Measurements from ENCODE around the gene SUPT3H. TPM values are rescaled to one million over a fixed set of nuclear protein-coding genes. Genes with fewer than 3 reads are reported as not detected.
"Not testable (repeated sequence)": the region's sequence is repeated elsewhere in the genome, so short reads cannot be mapped to it uniquely, and the experiment has no call there.

The SUPT3H gene
- total and polyA plus RNA-seq, 5 experiments from 2014 or later = 16.9 to 20.8 (median 20.0) TPM

DNA sequence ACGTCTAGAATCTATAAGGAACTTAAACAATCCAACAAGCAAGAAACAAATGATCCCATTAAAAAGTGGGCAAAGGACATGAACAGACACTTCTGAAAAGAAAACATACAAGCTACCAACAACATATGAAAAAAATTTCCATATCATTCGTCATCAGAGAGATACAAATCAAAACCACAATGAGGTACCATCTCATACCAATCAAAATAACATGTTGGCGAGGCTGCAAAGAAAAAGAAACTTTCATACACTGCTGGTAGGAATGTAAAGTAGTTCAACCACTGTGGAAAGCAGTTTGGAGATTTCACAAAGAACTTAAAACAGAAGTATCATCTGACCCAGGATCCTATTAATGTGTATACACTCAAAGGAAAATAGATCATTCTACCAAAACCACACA is 293.5 kb downstream of the SUPT3H start:
- POLR2A ChIA-PET = interaction anchor here (1.0 kb wide), 1 partner anchor 154 kb away, joined by 4 read pairs; no protein-coding TSS in a partner anchor
- H3K36me3 Mint-ChIP-seq = peaks cover 0 to 24% (median 18%) of the 10 kb centered on the region in 3 donors
- peak overlapping the region in 1 of 10 donors; percentile 14 for H3K4me3 Mint-ChIP-seq
- peaks cover 0 to 2% (median 0%) of the 10 kb centered on the region in 5 donors for H3K27me3 Mint-ChIP-seq
- peak overlapping the region in 3 of 10 donors; percentile 10 to 40 (median 34) for H3K27ac Mint-ChIP-seq
- DNase-seq (peak in 2 of 10 donors; percentile 10 to 30), ATAC-seq (peak; percentile 41 to 61)
- peaks cover 5 to 19% (median 11%) of the 10 kb centered on the region in 4 donors for H3K4me1 Mint-ChIP-seq
- H3K9me3 Mint-ChIP-seq = peaks cover 0 to 31% (median 14%) of the 10 kb centered on the region in 9 donors

GRCh38 chr6:45082091-45082490 is 295.6 kb downstream of the SUPT3H start:
- ATAC-seq = no peak
- no peak for DNase-seq
- peaks cover 4 to 17% (median 11%) of the 10 kb centered on the region in 4 donors for H3K4me1 Mint-ChIP-seq
- H3K4me3 Mint-ChIP-seq = no peak overlapping the region
- POLR2A ChIA-PET = no interaction called here
- peaks cover 0 to 2% (median 0%) of the 10 kb centered on the region in 5 donors for H3K27me3 Mint-ChIP-seq
- peaks cover 11 to 52% (median 31%) of the 10 kb centered on the region in 9 donors for H3K9me3 Mint-ChIP-seq
- peaks cover 0 to 39% (median 30%) of the 10 kb centered on the region in 3 donors for H3K36me3 Mint-ChIP-seq
- no peak overlapping the region for H3K27ac Mint-ChIP-seq

GRCh38 chr6:45081634-45082033 is 296.1 kb downstream of the SUPT3H start:
- Mint-ChIP-seq H3K27ac (no peak overlapping the region), H3K4me1 (peaks cover 7 to 17% (median 11%) of the 10 kb centered on the region in 4 donors)

GRCh38 chr6:45078432-45078831 is 299.3 kb downstream of the SUPT3H start:
- Mint-ChIP-seq H3K36me3 (peaks cover 0 to 32% (median 25%) of the 10 kb centered on the region in 3 donors), H3K9me3 (peaks cover 11 to 45% (median 29%) of the 10 kb centered on the region in 9 donors), H3K27me3 (peaks cover 0 to 2% (median 0%) of the 10 kb centered on the region in 5 donors), H3K4me3 (peak overlapping the region in 1 of 10 donors; percentile 11), H3K27ac (no peak overlapping the region), H3K4me1 (peaks cover 5 to 17% (median 10%) of the 10 kb centered on the region in 4 donors)
- POLR2A ChIA-PET = no interaction called here
- DNase-seq (no peak), ATAC-seq (no peak)

More at GRCh38 chr6:45081634-45082033, 296.1 kb downstream of the SUPT3H start:
- DNase-seq = no peak
- Mint-ChIP-seq H3K27me3 (peaks cover 0 to 2% (median 0%) of the 10 kb centered on the region in 5 donors), H3K36me3 (peaks cover 0 to 43% (median 30%) of the 10 kb centered on the region in 3 donors), H3K4me3 (no peak overlapping the region), H3K9me3 (peaks cover 11 to 57% (median 31%) of the 10 kb centered on the region in 9 donors)
- POLR2A ChIA-PET = interaction anchor here (0.5 kb wide), 1 partner anchor 29 kb away, joined by 3 read pairs; no protein-coding TSS in a partner anchor
- no peak for ATAC-seq

- peaks cover 22 to 30% (median 24%) of the 10 kb centered on the region in 4 donors for H3K4me1 Mint-ChIP-seq
- ATAC-seq = no peak
- no peak overlapping the region for H3K4me3 Mint-ChIP-seq
- DNase-seq = no peak
- peaks cover 10 to 40% (median 27%) of the 10 kb centered on the region in 9 donors for H3K9me3 Mint-ChIP-seq
- POLR2A ChIA-PET = no interaction called here
- H3K27me3 Mint-ChIP-seq = peaks cover 0 to 2% (median 0%) of the 10 kb centered on the region in 5 donors
- peak overlapping the region in 1 of 10 donors; percentile 39 for H3K27ac Mint-ChIP-seq
- peaks cover 0 to 32% (median 25%) of the 10 kb centered on the region in 3 donors for H3K36me3 Mint-ChIP-seq
Observed at GRCh38 chr6:45076217-45076930, 301.4 kb downstream of the SUPT3H start.

GRCh38 chr6:45075246-45075645 is 302.5 kb downstream of the SUPT3H start:
- ATAC-seq (no peak), DNase-seq (no peak)
- Mint-ChIP-seq H3K4me3 (no peak overlapping the region), H3K27me3 (no peaks in the 10 kb centered on the region), H3K36me3 (peaks cover 0 to 28% (median 21%) of the 10 kb centered on the region in 3 donors), H3K9me3 (peaks cover 10 to 36% (median 24%) of the 10 kb centered on the region in 9 donors), H3K4me1 (peaks cover 23 to 32% (median 25%) of the 10 kb centered on the region in 4 donors), H3K27ac (peak overlapping the region in 1 of 10 donors; percentile 19)
- POLR2A ChIA-PET = no interaction called here

DNA sequence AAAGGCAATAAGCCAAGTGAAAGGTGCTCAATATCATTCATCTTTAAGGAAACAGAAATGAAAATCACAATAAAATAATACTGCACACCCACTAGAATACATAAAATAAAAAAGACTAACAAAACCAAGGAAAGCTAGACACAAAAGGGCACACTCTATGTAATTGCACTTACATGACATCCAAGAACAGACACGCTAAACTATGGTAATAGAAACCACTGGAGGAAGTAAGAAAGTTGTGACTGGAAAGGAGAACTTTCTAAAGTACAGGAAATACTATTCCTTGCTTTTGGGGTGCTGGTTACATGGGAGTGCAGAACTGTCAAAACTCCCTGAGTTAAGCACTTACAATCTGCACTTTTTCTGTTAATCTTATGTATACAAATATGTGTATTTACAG is 303.3 kb downstream of the SUPT3H start:
- Mint-ChIP-seq H3K4me3 (no peak overlapping the region), H3K36me3 (peaks cover 0 to 20% (median 14%) of the 10 kb centered on the region in 3 donors), H3K9me3 (peaks cover 6 to 28% (median 18%) of the 10 kb centered on the region in 9 donors), H3K4me1 (peaks cover 23 to 32% (median 25%) of the 10 kb centered on the region in 4 donors), H3K27ac (peak overlapping the region in 2 of 10 donors; percentile 8 to 38), H3K27me3 (no peaks in the 10 kb centered on the region)
- no peak for DNase-seq
- no peak for ATAC-seq
- POLR2A ChIA-PET = no interaction called here

GRCh38 chr6:45073771-45074170 is 304.0 kb downstream of the SUPT3H start:
- peaks cover 0 to 19% (median 11%) of the 10 kb centered on the region in 3 donors for H3K36me3 Mint-ChIP-seq
- POLR2A ChIA-PET = no interaction called here
- peaks cover 6 to 21% (median 13%) of the 10 kb centered on the region in 9 donors for H3K9me3 Mint-ChIP-seq
- no peak for ATAC-seq
- peaks cover 23 to 32% (median 26%) of the 10 kb centered on the region in 4 donors for H3K4me1 Mint-ChIP-seq
- H3K4me3 Mint-ChIP-seq = no peak overlapping the region
- H3K27me3 Mint-ChIP-seq = no peaks in the 10 kb centered on the region
- peak overlapping the region in 2 of 10 donors; percentile 52 to 66 for H3K27ac Mint-ChIP-seq
- no peak for DNase-seq

DNA sequence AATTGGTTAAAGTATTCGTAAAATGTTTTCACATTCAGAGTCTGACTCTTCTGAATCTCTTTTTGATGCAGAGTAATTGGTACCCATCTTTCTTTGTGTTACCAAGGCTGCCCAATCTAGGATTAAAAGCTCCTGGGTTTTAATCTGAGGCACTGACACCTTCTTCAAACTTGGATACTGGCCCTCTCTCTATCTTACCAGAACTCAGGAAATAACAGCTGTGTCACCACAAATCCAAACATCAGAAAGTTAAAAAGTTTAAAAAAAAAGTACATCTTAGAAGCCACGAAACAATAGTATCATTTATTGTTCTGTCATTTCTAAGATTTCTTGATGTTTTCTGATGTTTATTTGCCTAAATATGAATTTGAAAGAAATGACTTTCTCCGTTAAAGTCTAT is 305.1 kb downstream of the SUPT3H start:
- POLR2A ChIA-PET = interaction anchor here (0.6 kb wide), 1 partner anchor 73 kb away, joined by 3 read pairs; no protein-coding TSS in a partner anchor
- peak in 1 of 10 donors; percentile 13 for DNase-seq

GRCh38 chr6:45072016-45072415 is 305.7 kb downstream of the SUPT3H start:
- Mint-ChIP-seq H3K36me3 (peaks cover 0 to 4% (median 2%) of the 10 kb centered on the region in 3 donors), H3K27ac (peak overlapping the region in 5 of 10 donors; percentile 1 to 55 (median 30)), H3K4me3 (peak overlapping the region in 4 of 10 donors; percentile 15 to 63 (median 43)), H3K4me1 (peaks cover 22 to 32% (median 26%) of the 10 kb centered on the region in 4 donors), H3K27me3 (no peaks in the 10 kb centered on the region), H3K9me3 (peaks cover 0 to 6% (median 2%) of the 10 kb centered on the region in 9 donors)
- ATAC-seq = no peak
- POLR2A ChIA-PET = interaction anchor here (0.6 kb wide), 1 partner anchor 72 kb away, joined by 3 read pairs; no protein-coding TSS in a partner anchor
- DNase-seq = no peak

More for the DNA sequence above, 305.1 kb downstream of the SUPT3H start:
- Mint-ChIP-seq H3K27ac (peak overlapping the region in 8 of 10 donors; percentile 10 to 87 (median 72)), H3K4me3 (peak overlapping the region in 9 of 10 donors; percentile 15 to 78 (median 50)), H3K27me3 (no peaks in the 10 kb centered on the region), H3K9me3 (peaks cover 0 to 11% (median 5%) of the 10 kb centered on the region in 9 donors), H3K4me1 (peaks cover 23 to 32% (median 26%) of the 10 kb centered on the region in 4 donors), H3K36me3 (peaks cover 0 to 8% (median 3%) of the 10 kb centered on the region in 3 donors)
- peak; percentile 25 to 33 for ATAC-seq

GRCh38 chr6:45069091-45069490 is 308.6 kb downstream of the SUPT3H start:
- no peak for DNase-seq
- H3K9me3 Mint-ChIP-seq = peaks cover 0 to 2% (median 0%) of the 10 kb centered on the region in 9 donors
- peaks cover 0 to 2% (median 0%) of the 10 kb centered on the region in 3 donors for H3K36me3 Mint-ChIP-seq
- ATAC-seq = no peak
- H3K4me3 Mint-ChIP-seq = no peak overlapping the region
- peaks cover 17 to 27% (median 22%) of the 10 kb centered on the region in 4 donors for H3K4me1 Mint-ChIP-seq
- POLR2A ChIA-PET = no interaction called here
- no peaks in the 10 kb centered on the region for H3K27me3 Mint-ChIP-seq
- peak overlapping the region in 2 of 10 donors; percentile 5 to 40 for H3K27ac Mint-ChIP-seq

GRCh38 chr6:45067446-45067845 is 310.3 kb downstream of the SUPT3H start:
- DNase-seq, H3K36me3 Mint-ChIP-seq, H3K27ac Mint-ChIP-seq, H3K27me3 Mint-ChIP-seq, H3K4me3 Mint-ChIP-seq, H3K9me3 Mint-ChIP-seq, POLR2A ChIA-PET, ATAC-seq: not testable (repeated sequence)
- peaks cover 8 to 13% (median 12%) of the 10 kb centered on the region in 4 donors for H3K4me1 Mint-ChIP-seq

Data from naive thymus-derived CD8-positive, alpha-beta T cell (primary cell).